Neural cell (in vitro differentiated cells): Measurements from ENCODE around the gene USP13. TPM values are rescaled to one million over a fixed set of nuclear protein-coding genes. Genes with fewer than 3 reads are reported as not detected.

ENCODE experiments used
- H2AFZ ChIP-seq: fragments of 200-600, 300-800 bp; sonication (generic), shearing (Covaris generic); 2 replicates; pipeline ENCODE4 v1.6.0; 2014; ENCODE audit warnings: low read depth, mild to moderate bottlenecking, antibody characterized with exemption, low read length, moderate library complexity
- H3F3A ChIP-seq: fragments of 200-600 bp; shearing (Covaris generic); 2 replicates; pipeline ENCODE4 v1.6.1; 2016; ENCODE audit warnings: mild to moderate bottlenecking, moderate library complexity, mixed read lengths, antibody characterized with exemption, low read length; ENCODE audit not compliant: insufficient read depth, poor library complexity, severe bottlenecking
- H3K27ac ChIP-seq: fragments of 200-600, 300-800 bp; sonication (generic), shearing (Covaris generic); 2 replicates; pipeline ENCODE4 v1.5.1; 2014; ENCODE audit warnings: mild to moderate bottlenecking, low read length, moderate library complexity
- H3K27me3 ChIP-seq: fragments of 300-800, 200-600 bp; sonication (generic), shearing (Covaris generic); 2 replicates; pipeline ENCODE4 v1.6.0; 2014; ENCODE audit warnings: mild to moderate bottlenecking, low read depth, low read length, moderate library complexity; ENCODE audit not compliant: insufficient read depth
- H3K36me3 ChIP-seq: fragments of 300-800, 200-600 bp; sonication (generic), shearing (Covaris generic); 2 replicates; pipeline ENCODE4 v1.5.1; 2014; ENCODE audit warnings: mild to moderate bottlenecking, antibody characterized with exemption, low read length, moderate library complexity; ENCODE audit not compliant: insufficient read depth
- H3K4me2 ChIP-seq: fragments of 300-800, 200-600 bp; sonication (generic), shearing (Covaris generic); 2 replicates; pipeline ENCODE4 v1.6.0; 2014; ENCODE audit warnings: mild to moderate bottlenecking, low read length
- H3K4me3 ChIP-seq: fragments of 300-800, 200-600 bp; sonication (generic), shearing (Covaris generic); 2 replicates; pipeline ENCODE4 v1.5.1; 2014; ENCODE audit warnings: mild to moderate bottlenecking, low read length, moderate library complexity
- H3K79me2 ChIP-seq: fragments of 200-600 bp; shearing (Covaris generic); replicated peaks from 2 replicates; pipeline ENCODE4 v1.6.0; 2014; ENCODE audit warnings: mild to moderate bottlenecking, low read length, moderate library complexity; ENCODE audit not compliant: insufficient read depth
- H3K9ac ChIP-seq: fragments of 300-800, 200-600 bp; sonication (generic), shearing (Covaris generic); 2 replicates; pipeline ENCODE4 v1.6.1; 2016; ENCODE audit warnings: mild to moderate bottlenecking, low read length, mixed read lengths
- H3K9me2 ChIP-seq: fragments of 200-600 bp; shearing (Covaris generic); 2 replicates; pipeline ENCODE4 v1.6.1; 2016; ENCODE audit warnings: mild to moderate bottlenecking, low read length, mixed read lengths; ENCODE audit not compliant: insufficient read depth
- H3K9me3 ChIP-seq: fragments of 200-600, 300-800 bp; sonication (generic), shearing (Covaris generic); 2 replicates; pipeline ENCODE4 v1.6.1; 2016; ENCODE audit warnings: mild to moderate bottlenecking, mixed run types, low read length, moderate library complexity, mixed read lengths
- H4K20me1 ChIP-seq: fragments of 200-600 bp; shearing (Covaris generic); 2 replicates; pipeline ENCODE4 v1.6.1; 2016; ENCODE audit warnings: mild to moderate bottlenecking, mixed run types; ENCODE audit not compliant: insufficient read depth
- EP300 ChIP-seq: fragments of 450-650 bp; conservative IDR thresholded peaks from 2 replicates; pipeline ENCODE4 v1.6.1; 2014; ENCODE audit warnings: antibody characterized with exemption, mild to moderate bottlenecking, moderate library complexity; ENCODE audit not compliant: poor library complexity, severe bottlenecking
- EZH2 ChIP-seq: fragments of 200-600, 300-800 bp; shearing (Covaris generic), sonication (generic); IDR thresholded peaks from 2 replicates; pipeline ENCODE4 v1.6.1; 2014; ENCODE audit warnings: antibody characterized with exemption, low read length, borderline replicate concordance, mild to moderate bottlenecking; ENCODE audit not compliant: insufficient read depth, poor library complexity, severe bottlenecking
- MXI1 ChIP-seq: fragments of 450-650 bp; conservative IDR thresholded peaks from 2 replicates; pipeline ENCODE4 v1.6.1; 2014; ENCODE audit warnings: antibody characterized with exemption, mild to moderate bottlenecking; ENCODE audit not compliant: poor library complexity, severe bottlenecking
- POLR2AphosphoS5 ChIP-seq: IDR thresholded peaks from 2 replicates; pipeline ENCODE4 v1.6.1; 2012
- RAD21 ChIP-seq: fragments of 450-650 bp; conservative IDR thresholded peaks from 2 replicates; pipeline ENCODE4 v1.6.1; 2014; ENCODE audit warnings: antibody characterized with exemption, mild to moderate bottlenecking, moderate library complexity
- SMC3 ChIP-seq: fragments of 450-650 bp; conservative IDR thresholded peaks from 2 replicates; pipeline ENCODE4 v1.6.1; 2014; ENCODE audit warnings: antibody characterized with exemption, mild to moderate bottlenecking, moderate library complexity; ENCODE audit not compliant: poor library complexity
- TAF1 ChIP-seq: IDR thresholded peaks from 2 replicates; pipeline ENCODE4 v1.6.1; 2012; ENCODE audit warnings: low read depth
- polyA plus RNA-seq: library from polyadenylated mRNA; depleted of rRNA; stranded (reverse); fragments of >200 nt; gene quantifications from 2 replicates; pipeline ENCODE4 v1.2.3, GENCODE V29; 2014
- TF ChIP-seq, protein P1 (sequence below): IDR thresholded peaks from 2 replicates; pipeline ENCODE4 v1.6.1; 2012; ENCODE audit warnings: borderline replicate concordance
- TF ChIP-seq, protein P2 (sequence below): fragments of 450-650 bp; IDR thresholded peaks from 2 replicates; pipeline ENCODE4 v1.5.1; 2014; ENCODE audit warnings: antibody characterized with exemption, mild to moderate bottlenecking, moderate library complexity; ENCODE audit not compliant: poor library complexity, severe bottlenecking

USP13 gene
- polyA plus RNA-seq, 1 donor from 2014 or later: 3.8 TPM

- Histone ChIP-seq H3K9me2 (no peaks in the 10 kb centered on the region), H3K27ac (no peak overlapping the region), H3K4me3 (no peak overlapping the region), H4K20me1 (no peaks in the 10 kb centered on the region), H3F3A (no peaks in the 10 kb centered on the region), H3K9me3 (no peaks in the 10 kb centered on the region), H3K9ac (no peak overlapping the region), H3K79me2 (no peaks in the 10 kb centered on the region), H3K27me3 (no peaks in the 10 kb centered on the region), H3K4me2 (no peak overlapping the region), H3K36me3 (no peaks in the 10 kb centered on the region), H2AFZ (no peak overlapping the region)
- TF ChIP-seq POLR2AphosphoS5: no peak
Measured at GRCh38 chr3:179706233-179706632, 53.4 kb downstream of the USP13 start.

DNA sequence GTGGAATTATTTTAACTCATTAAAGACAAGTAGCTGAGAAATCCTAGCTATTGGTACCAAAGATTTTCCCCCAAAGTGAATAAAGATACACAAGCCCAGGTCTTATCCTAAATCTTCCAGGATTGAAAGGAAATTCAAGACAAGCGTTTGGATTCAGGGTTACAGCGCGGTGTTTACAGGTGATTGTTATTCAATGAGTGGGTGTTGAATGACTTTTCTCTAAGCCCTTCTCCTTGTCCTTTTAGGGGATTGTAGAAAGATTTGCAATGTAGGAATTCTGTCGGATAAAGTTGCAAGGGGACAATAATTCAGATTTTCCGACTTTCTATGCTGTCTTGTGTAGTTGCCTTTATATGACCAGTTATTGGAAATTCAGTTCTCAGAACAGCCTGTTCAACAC is 57.2 kb downstream of the USP13 start:
- Histone ChIP-seq H3K79me2 (no peaks in the 10 kb centered on the region), H3K27me3 (no peaks in the 10 kb centered on the region), H3K4me2 (no peak overlapping the region), H3K9ac (no peak overlapping the region), H3K9me3 (no peaks in the 10 kb centered on the region), H3K4me3 (no peak overlapping the region), H3K36me3 (no peaks in the 10 kb centered on the region), H3K9me2 (no peaks in the 10 kb centered on the region), H3F3A (no peaks in the 10 kb centered on the region), H4K20me1 (no peaks in the 10 kb centered on the region), H2AFZ (no peak overlapping the region), H3K27ac (no peak overlapping the region)
- TF ChIP-seq, protein P1, sequence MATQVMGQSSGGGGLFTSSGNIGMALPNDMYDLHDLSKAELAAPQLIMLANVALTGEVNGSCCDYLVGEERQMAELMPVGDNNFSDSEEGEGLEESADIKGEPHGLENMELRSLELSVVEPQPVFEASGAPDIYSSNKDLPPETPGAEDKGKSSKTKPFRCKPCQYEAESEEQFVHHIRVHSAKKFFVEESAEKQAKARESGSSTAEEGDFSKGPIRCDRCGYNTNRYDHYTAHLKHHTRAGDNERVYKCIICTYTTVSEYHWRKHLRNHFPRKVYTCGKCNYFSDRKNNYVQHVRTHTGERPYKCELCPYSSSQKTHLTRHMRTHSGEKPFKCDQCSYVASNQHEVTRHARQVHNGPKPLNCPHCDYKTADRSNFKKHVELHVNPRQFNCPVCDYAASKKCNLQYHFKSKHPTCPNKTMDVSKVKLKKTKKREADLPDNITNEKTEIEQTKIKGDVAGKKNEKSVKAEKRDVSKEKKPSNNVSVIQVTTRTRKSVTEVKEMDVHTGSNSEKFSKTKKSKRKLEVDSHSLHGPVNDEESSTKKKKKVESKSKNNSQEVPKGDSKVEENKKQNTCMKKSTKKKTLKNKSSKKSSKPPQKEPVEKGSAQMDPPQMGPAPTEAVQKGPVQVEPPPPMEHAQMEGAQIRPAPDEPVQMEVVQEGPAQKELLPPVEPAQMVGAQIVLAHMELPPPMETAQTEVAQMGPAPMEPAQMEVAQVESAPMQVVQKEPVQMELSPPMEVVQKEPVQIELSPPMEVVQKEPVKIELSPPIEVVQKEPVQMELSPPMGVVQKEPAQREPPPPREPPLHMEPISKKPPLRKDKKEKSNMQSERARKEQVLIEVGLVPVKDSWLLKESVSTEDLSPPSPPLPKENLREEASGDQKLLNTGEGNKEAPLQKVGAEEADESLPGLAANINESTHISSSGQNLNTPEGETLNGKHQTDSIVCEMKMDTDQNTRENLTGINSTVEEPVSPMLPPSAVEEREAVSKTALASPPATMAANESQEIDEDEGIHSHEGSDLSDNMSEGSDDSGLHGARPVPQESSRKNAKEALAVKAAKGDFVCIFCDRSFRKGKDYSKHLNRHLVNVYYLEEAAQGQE: no peak
- TF ChIP-seq EZH2 (no peak), TAF1 (no peak), RAD21 (no peak), EP300 (no peak), POLR2AphosphoS5 (no peak), SMC3 (no peak), MXI1 (no peak)
- TF ChIP-seq, protein P2, sequence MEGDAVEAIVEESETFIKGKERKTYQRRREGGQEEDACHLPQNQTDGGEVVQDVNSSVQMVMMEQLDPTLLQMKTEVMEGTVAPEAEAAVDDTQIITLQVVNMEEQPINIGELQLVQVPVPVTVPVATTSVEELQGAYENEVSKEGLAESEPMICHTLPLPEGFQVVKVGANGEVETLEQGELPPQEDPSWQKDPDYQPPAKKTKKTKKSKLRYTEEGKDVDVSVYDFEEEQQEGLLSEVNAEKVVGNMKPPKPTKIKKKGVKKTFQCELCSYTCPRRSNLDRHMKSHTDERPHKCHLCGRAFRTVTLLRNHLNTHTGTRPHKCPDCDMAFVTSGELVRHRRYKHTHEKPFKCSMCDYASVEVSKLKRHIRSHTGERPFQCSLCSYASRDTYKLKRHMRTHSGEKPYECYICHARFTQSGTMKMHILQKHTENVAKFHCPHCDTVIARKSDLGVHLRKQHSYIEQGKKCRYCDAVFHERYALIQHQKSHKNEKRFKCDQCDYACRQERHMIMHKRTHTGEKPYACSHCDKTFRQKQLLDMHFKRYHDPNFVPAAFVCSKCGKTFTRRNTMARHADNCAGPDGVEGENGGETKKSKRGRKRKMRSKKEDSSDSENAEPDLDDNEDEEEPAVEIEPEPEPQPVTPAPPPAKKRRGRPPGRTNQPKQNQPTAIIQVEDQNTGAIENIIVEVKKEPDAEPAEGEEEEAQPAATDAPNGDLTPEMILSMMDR: no peak

DNA sequence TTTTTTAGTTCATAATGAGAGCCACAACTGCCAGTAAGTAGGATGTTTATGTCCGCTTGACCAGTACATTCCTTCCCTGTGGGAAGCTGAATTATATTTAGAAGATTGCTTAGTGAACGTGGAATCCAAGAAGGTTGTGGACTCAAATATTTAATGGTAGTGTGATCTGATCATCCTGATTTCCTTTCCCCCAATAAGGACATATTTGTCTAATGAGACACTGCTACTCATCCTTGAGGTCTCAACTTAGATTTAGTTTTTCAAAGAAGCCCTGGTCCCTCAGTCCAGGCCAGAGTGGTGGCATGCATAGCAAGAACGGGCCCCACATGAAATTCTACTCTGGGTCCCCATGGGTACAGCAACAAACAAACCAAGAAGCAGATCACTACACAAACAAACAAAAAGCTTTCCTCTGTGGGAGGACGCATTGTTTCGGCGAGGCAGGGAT is 60.8 kb downstream of the USP13 start:
- TF ChIP-seq EZH2: no peak
- no peak for TF ChIP-seq MXI1
- TF ChIP-seq, protein P2: no peak
- TF ChIP-seq, protein P1: no peak
- no peak for TF ChIP-seq RAD21
- no peak for TF ChIP-seq TAF1
- TF ChIP-seq SMC3: no peak
- no peak for TF ChIP-seq POLR2AphosphoS5
- no peak for TF ChIP-seq EP300
- Histone ChIP-seq H3K9ac (no peak overlapping the region), H2AFZ (no peak overlapping the region), H3K9me3 (no peaks in the 10 kb centered on the region), H3F3A (no peaks in the 10 kb centered on the region), H3K36me3 (no peaks in the 10 kb centered on the region), H3K9me2 (no peaks in the 10 kb centered on the region), H3K4me3 (no peak overlapping the region), H4K20me1 (no peaks in the 10 kb centered on the region), H3K79me2 (no peaks in the 10 kb centered on the region), H3K27me3 (no peaks in the 10 kb centered on the region), H3K27ac (no peak overlapping the region), H3K4me2 (no peak overlapping the region)
